Peyer's patch (tissue), 4 donors: ENCODE measurements around the gene IER3. TPM values are rescaled to one million over a fixed set of nuclear protein-coding genes. Genes with fewer than 3 reads are reported as not detected.

Experiments
- DNase-seq, 3 donors: peaks; one replicate each; pipeline ENCODE4 v3.0.0-alpha.2; 2017 to 2019
- H3K27ac ChIP-seq, 4 donors: fragments of 200-600 bp; sonication (generic); one replicate each; pipeline ENCODE4 v1.5.1; 2016 to 2019
- H3K27me3 ChIP-seq, 2 donors: fragments of 200-600 bp; sonication (generic); one replicate each; pipeline ENCODE4 v1.5.1; 2019
- H3K36me3 ChIP-seq, 3 donors: fragments of 200-600 bp; sonication (generic); one replicate each; pipeline ENCODE4 v1.5.1; 2016 to 2019
- H3K4me1 ChIP-seq, 4 donors: fragments of 200-600 bp; sonication (generic); one replicate each; pipeline ENCODE4 v1.5.1; 2016 to 2019
- H3K4me3 ChIP-seq, 4 donors: fragments of 200-600 bp; sonication (generic); 1 replicate in 3 of 4; 2 replicates in 1 of 4; pipeline ENCODE4 v1.5.1; 2016 to 2019; ENCODE audit warnings: mild to moderate bottlenecking in 1 of 4
- H3K9me3 ChIP-seq, 4 donors: fragments of 200-600 bp; sonication (generic); one replicate each; pipeline ENCODE4 v1.5.1; 2016 to 2019; ENCODE audit warnings: mild to moderate bottlenecking in 1 of 4
- CTCF ChIP-seq, 6 experiments: fragments of 450-650 bp in 4 of 6; fragments of 200-600 bp in 2 of 6; sonication (generic) in 1 of 6; IDR thresholded peaks; one replicate each; pipeline ENCODE4 v1.5.1; 2017 to 2019; ENCODE audit warnings: antibody characterized with exemption in 6 of 6, mild to moderate bottlenecking in 3 of 6, moderate library complexity in 1 of 6
- POLR2A ChIP-seq, 2 donors: fragments of 450-650 bp; IDR thresholded peaks; one replicate each; pipeline ENCODE4 v1.5.1; 2017; ENCODE audit warnings: antibody characterized with exemption in 2 of 2, mild to moderate bottlenecking in 2 of 2, moderate library complexity in 2 of 2
- total RNA-seq, 4 donors: library from RNA; depleted of rRNA; stranded (reverse); fragments of >200 nt; gene quantifications; one replicate each; pipeline ENCODE4 v1.1.0, GENCODE V29; 2016

Gene IER3
- total RNA-seq, 4 donors from 2014 or later: 6.7 to 16.4 (median 13.2) TPM

- TF ChIP-seq CTCF (IDR thresholded peaks at IDR 0.05): no peak
- no peak for TF ChIP-seq POLR2A (IDR thresholded peaks at IDR 0.05)
Observed at GRCh38 chr6:30787954-30788353, 43.6 kb upstream of the IER3 start.

GRCh38 chr6:30782425-30783014 lies 38.2 kb upstream of the IER3 start:
- H3K4me3 ChIP-seq: no peak overlapping the region

More at GRCh38 chr6:30787954-30788353, 43.6 kb upstream of the IER3 start:
- Histone ChIP-seq H3K4me3 (no peak overlapping the region), H3K27me3 (no peaks in the 10 kb centered on the region), H3K36me3 (no peaks in the 10 kb centered on the region), H3K27ac (peak overlapping the region in 2 of 4 donors; percentile 5 to 49), H3K9me3 (no peaks in the 10 kb centered on the region), H3K4me1 (peaks cover 0 to 4% (median under 1%) of the 10 kb centered on the region in 4 donors)
- DNase-seq: no peak

DNA sequence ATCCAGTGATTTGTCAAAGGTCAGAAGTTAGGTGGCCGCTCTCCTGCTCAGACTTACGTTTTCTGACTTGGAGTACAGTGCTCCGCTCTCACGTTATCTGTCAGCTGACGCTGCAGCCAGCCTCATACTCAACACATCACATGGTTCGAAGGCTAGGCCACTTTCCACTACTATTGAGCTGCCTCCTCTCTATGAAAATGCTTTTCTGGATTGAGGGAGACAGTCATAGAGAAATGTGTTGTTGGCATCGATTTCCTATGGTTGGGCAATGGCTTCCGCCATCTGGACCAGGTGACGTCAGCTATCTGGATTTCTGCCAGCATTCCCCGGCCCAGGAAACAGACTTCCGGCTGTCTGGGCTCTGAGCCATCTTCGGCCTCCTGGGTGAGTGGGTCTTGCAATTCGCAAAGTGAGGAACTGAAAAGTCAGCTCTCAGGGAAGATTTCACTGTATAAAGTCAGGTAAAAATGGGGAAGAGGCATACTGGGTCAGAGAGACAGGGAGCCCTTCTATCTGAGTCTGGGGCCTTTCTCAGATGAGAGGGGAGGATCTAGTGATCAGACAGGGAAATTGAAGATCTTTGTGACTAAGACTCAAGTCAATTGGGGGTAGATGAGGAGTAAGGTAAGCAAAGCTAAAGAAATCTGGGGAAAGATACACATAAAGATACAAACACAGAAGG lies 37.5 kb upstream of the IER3 start:
- Histone ChIP-seq H3K27ac (peak overlapping the region; percentile 41 to 85 (median 72)), H3K36me3 (no peaks in the 10 kb centered on the region), H3K4me1 (peaks cover 0 to 25% (median 2%) of the 10 kb centered on the region in 4 donors), H3K27me3 (no peaks in the 10 kb centered on the region), H3K9me3 (no peaks in the 10 kb centered on the region), H3K4me3 (peak overlapping the region in 1 of 4 donors; percentile 14)
- TF ChIP-seq POLR2A (IDR thresholded peaks at IDR 0.05): peak in 1 of 2 donors; percentile 17
- TF ChIP-seq CTCF (IDR thresholded peaks at IDR 0.05): no peak
- DNase-seq: peak; percentile 72 to 94 (median 90)

More at GRCh38 chr6:30782425-30783014, 38.2 kb upstream of the IER3 start:
- TF ChIP-seq CTCF (IDR thresholded peaks at IDR 0.05): no peak
- no peak for TF ChIP-seq POLR2A (IDR thresholded peaks at IDR 0.05)
- Histone ChIP-seq H3K36me3 (no peaks in the 10 kb centered on the region), H3K9me3 (no peaks in the 10 kb centered on the region), H3K27ac (peak overlapping the region; percentile 33 to 85 (median 62)), H3K27me3 (no peaks in the 10 kb centered on the region), H3K4me1 (peaks cover 0 to 25% (median 2%) of the 10 kb centered on the region in 4 donors)
- DNase-seq: no peak

DNA sequence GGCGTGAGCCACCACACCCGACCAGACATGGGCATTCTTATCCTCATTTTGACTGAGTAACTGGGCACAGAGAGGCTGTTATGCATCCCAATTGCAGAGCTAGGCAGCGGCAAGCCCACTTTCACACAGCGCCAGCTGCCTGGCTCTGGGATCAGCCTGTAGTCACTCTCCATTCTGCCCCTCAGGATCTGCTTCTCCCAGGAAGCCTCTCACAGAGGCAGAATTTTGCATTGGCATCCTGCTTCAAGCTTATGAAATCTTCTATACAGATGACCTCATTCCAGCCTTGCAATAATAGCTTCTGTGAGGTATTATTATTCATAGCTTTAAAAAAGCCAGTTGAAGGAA lies 37.0 kb upstream of the IER3 start:
- Histone ChIP-seq H3K27me3 (no peaks in the 10 kb centered on the region), H3K4me3 (peak overlapping the region in 1 of 4 donors; percentile 14), H3K27ac (peak overlapping the region; percentile 41 to 85 (median 72)), H3K9me3 (no peaks in the 10 kb centered on the region), H3K4me1 (peaks cover 0 to 25% (median 2%) of the 10 kb centered on the region in 4 donors), H3K36me3 (no peaks in the 10 kb centered on the region)
- no peak for TF ChIP-seq CTCF (IDR thresholded peaks at IDR 0.05)
- no peak for TF ChIP-seq POLR2A (IDR thresholded peaks at IDR 0.05)
- DNase-seq: no peak

- DNase-seq: no peak
Observed at GRCh38 chr6:30780642-30780920, 36.2 kb upstream of the IER3 start.

More at GRCh38 chr6:30780642-30780920, 36.2 kb upstream of the IER3 start:
- peak overlapping the region in 1 of 4 donors; percentile 85 for H3K27ac ChIP-seq
- peaks cover 0 to 25% (median 2%) of the 10 kb centered on the region in 4 donors for H3K4me1 ChIP-seq
- H3K9me3 ChIP-seq: no peaks in the 10 kb centered on the region
- H3K27me3 ChIP-seq: no peaks in the 10 kb centered on the region
- H3K4me3 ChIP-seq: no peak overlapping the region
- no peaks in the 10 kb centered on the region for H3K36me3 ChIP-seq
- TF ChIP-seq POLR2A (IDR thresholded peaks at IDR 0.05) (no peak), CTCF (IDR thresholded peaks at IDR 0.05) (no peak)
